DMS79 (cell line): Measurements from ENCODE around the gene SRSF9.
"Not testable (repeated sequence)": the region's sequence is repeated elsewhere in the genome, so short reads cannot be mapped to it uniquely, and the experiment has no call there.

Source experiments
- DNase-seq: peaks from one replicate; lab custom pipeline; 2025; lab: John Stamatoyannopoulos, UW

The SRSF9 gene

DNA sequence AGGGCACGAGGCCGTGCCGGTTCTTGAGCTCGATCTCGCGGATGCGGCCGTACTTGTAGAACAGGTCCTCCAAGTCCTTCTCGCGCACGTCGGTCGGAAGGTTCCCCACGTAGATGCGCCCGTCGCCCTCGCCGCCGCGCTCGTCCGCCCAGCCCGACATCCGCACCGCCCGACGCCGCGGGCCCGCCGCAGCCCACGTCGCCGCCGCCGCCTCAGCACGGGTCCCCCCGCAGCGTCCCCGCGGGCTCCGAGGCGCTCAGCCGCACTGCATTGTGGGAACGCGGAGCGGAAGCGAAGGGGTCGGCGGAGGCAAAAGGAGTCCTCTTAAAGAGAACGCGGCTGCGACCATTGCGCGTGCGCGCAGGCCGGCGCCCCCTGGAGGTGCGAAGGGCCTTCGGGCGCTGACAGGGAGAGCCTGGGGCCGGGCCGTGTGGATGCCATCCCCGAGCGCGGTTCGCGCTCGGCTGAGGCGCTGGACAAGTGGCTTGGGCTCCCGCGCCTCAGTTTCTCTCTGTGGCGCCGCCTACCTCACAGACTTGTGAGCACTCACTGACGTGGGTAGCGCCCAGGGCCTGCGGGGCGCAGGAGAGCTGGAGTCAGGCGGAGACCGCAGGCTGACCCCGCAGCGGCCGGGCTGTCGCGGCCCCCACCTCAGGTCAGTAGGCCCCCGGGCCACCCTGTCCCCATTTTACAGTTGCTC, at the start of gene SRSF9:
SRSF9 (minus strand) TSS at position 299 of the 700 bp plus-strand sequence; CDS start at position 160, 139 bp downstream.
- peak; percentile 86 for DNase-seq

GRCh38 chr12:120519324-120519723, 49.8 kb upstream of the SRSF9 start:
- DNase-seq, result not testable (repeated sequence)

DNA sequence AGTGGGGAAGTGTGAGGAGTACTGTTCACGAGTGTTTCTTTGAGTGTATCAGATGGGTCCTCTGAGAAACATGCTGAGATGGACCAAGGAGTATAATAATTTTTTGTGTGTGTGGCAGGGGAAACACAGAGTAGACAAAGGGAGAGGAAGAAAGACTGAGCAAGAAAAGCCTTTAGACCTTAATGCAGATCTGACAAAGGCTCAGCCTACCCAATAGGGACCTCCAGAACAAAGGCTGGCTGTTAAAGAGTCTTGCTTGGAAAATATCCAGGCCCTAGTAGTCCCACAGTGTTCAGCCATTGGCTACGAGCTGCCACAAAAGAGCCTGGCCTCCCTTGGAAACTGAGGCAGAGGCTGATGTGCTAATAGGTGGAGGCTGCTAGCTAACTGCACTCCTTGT, 45.9 kb upstream of the SRSF9 start:
- no peak for DNase-seq

DNA sequence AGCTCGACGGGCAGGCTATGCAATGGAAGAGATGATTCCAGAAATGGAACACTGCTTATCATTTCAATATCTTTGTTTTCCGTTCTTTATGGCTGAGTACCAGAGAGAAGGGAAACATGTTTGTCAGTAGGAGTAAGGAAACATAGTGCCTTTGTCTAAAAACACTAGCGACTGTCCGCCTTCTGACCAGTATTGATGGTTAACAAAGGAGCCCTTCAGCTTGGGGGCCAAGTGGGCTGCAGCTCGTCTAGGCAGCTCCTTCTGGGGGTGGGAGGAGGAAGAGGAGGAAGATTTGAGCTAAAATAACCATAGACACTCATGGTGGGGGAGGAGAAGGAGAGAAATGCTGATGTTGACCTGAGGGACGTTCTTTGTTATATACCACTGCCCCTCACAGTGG, 44.5 kb upstream of the SRSF9 start:
- no peak for DNase-seq

- no peak for DNase-seq
These were observed 39.0 kb upstream of the SRSF9 start for GRCh38 chr12:120508537-120508936.

DNA sequence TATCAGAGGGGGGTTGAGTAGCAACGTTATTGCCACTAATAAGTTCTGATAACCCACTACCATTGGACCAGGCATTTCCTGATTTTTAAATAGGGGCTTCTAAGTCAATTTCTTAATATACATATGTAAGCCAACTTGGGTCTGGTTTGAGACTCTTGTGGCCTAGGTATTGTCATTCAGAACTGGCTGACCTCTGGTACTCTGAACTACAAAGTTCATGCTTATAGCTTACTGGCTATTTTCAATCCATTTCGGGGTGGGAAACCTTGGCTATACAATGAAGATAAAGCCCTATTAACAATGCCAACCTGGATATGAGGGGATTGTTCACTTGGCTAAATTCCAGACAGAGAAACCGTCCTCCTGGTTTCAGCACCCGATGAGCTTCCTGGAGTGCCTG, 35.0 kb upstream of the SRSF9 start:
- DNase-seq, result no peak

DNA sequence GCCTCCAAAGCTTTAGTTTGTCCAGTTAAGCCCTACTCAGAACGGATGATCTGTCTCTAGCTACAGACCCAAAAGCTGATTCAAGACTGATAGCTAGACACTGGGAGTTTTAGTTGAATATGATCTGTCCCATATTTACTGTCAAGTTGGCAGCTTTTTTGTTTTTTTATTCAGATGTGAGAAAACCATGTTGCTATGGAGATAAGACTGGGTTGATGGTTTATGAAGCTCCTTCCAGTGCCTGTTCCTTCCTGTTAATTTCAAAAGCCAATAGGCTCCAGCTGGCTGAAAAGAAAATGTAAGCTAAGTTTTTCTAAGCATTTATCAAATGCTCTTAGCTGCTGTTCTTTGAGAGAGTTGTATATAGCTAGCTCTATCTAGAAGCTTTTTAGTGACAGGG, 31.0 kb upstream of the SRSF9 start:
- no peak for DNase-seq

- DNase-seq, result no peak
These were observed 29.4 kb upstream of the SRSF9 start for GRCh38 chr12:120498870-120499515.

DNA sequence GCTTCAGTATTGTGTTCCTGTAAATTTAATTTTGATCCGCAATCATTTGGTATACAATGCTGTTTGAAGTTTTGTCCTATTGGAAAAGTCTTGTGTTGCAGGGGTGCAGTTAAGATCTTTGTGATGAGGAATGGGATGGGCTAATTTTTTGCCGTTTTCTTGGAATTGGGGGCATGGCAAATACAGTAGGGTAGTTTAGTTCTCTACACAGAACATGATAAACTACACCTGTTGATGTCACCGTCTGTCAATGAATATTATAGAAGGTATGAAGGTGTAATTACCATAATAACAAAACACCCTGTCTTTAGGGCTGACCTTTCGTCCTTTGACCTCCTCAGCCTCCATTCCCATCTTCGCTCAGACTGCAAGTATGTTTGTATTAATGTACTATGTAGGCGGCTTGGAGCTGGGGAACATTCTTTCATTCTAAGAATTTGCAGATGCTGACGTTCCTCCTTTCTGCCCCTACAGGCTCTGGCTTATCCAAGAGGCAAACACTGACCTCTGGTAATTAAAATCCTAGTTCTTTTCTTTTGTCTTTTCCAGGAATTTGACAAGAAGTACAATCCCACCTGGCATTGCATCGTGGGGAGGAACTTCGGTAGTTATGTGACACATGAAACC, 28.1 kb upstream of the SRSF9 start:
- DNase-seq, result no peak

GRCh38 chr12:120496413-120497340, 27.1 kb upstream of the SRSF9 start:
- no peak for DNase-seq

DNA sequence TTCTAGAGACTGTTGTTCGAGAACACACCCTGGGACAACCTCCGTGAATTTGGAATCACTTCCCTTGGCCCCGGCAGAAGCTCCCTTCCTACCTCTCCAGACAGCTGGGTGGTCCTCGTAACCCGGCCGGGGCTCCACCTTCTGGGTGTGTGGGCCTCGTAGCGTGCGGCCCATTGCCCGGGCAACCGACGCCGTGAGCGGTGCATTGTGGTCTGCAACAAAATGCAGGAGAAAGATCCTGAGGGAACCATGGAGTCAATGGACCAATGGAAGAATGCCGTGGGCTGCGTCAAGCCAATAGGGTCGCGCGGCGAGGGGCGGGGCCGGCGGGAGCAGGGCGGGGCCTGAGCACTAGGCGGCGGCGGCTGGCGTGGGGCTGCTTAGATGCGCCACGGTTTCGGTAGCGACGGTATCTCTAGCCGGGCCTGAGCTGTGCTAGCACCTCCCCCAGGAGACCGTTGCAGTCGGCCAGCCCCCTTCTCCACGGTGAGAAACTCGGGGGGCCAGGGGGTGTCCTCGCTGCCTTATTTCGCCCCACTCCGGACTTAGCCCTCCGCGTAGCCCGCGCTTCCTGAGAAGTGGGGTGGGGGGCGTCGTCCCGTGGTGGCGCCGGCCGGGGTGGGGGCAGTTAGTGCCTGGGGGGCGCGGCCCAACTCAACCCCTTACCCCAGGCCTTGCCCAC, 26.3 kb upstream of the SRSF9 start, which contains the start of gene DYNLL1:
DYNLL1 (plus strand) TSS at position 383 of the 682 bp plus-strand sequence. CDS start 309 bp downstream, outside the sequence.
- DNase-seq, result peak; percentile 90

DNA sequence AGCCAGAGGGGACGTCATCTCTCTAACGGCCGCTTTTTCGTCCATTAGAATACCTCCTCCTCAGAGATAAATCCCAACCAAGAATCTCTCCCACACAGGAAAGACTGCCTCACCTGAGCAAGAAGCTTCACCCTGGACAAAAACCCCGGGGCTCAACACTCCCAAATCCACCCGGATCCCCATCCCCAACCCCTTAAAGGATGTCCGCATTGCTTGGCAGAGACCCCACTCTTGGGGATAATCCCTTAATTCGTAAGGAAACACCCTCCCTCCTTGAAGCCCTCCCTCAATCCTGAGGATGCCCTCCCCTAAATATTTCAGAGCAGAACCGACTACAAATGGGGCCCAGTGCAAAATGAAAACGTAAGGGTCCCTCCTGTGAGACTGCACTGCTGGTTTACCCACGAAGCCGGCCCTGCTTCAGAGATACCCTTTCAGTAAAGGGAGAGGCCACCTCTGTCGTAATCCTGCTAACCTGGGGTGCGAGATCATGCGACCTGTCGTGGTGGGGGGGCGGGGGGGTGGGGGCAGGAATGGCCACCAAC, 25.7 kb upstream of the SRSF9 start:
- no peak for DNase-seq

- DNase-seq, result no peak
These were observed 21.4 kb upstream of the SRSF9 start for GRCh38 chr12:120490833-120491512.

GRCh38 chr12:120490325-120490724, 20.8 kb upstream of the SRSF9 start:
- no peak for DNase-seq

DNA sequence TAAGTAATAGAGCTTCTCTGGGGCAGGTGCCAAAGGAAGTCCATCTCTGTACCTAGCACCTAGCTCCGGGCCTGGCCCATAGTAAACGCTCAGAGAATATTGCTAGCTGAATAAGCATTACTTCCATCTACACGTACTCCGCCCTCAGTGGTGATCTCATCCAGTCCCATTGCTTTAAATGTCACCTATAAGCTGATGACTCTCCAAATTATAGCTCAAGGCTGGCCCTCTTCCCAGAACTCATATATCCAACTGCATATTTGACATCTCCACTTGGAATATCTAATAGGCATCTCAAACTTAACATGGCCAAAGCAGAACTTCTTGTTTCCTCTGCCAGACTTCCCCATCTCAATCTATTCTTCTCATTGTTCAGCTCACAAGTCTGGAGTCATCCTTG, 19.5 kb upstream of the SRSF9 start:
- no peak for DNase-seq

DNA sequence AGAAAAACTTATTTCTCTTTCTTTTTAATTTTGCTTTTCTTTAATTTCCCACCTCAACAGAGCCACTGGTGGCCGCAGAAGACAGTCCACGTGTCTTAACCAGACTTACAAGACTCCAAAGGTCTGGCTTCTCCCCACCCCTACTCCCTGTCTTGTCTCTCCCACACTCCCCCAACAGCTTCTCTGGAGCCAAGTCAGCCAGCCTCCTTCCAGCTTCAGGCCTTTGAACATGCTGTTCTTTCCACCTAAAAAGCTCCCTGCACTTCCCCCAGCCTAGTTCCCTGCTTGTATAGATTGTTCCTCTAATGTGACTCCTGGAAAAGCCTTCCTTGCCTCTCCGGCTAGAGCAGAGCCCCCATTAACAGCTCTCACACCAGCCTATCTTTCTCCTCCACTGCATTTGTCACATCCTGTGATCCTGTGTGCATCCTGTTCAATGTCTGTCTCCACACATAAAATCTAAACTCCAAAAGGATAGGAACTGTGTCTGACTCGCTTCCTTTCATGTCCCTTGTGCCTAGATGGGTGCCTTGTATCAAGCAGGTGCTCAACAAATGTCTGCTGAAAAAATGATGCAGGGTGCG, 18.6 kb upstream of the SRSF9 start:
- no peak for DNase-seq

DNA sequence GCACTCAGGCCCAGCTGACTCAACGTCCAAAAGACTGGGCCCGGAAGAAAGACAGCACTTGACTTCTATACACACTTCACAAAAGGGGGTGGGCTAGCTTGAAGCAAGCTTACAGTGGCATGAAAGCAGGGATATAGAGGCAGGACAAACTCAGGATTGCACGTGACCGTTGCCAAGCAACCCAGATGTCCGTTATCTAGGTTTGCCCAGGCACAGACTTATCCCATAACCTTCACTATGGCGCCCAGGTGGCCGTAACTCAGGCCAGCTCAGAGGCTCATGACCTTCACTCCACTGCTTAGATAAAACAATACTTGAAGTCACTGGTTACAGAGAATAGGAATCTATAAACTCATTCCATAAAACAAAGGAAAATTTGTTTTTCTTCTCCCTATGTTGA, 18.0 kb upstream of the SRSF9 start:
- not testable (repeated sequence) for DNase-seq

DNA sequence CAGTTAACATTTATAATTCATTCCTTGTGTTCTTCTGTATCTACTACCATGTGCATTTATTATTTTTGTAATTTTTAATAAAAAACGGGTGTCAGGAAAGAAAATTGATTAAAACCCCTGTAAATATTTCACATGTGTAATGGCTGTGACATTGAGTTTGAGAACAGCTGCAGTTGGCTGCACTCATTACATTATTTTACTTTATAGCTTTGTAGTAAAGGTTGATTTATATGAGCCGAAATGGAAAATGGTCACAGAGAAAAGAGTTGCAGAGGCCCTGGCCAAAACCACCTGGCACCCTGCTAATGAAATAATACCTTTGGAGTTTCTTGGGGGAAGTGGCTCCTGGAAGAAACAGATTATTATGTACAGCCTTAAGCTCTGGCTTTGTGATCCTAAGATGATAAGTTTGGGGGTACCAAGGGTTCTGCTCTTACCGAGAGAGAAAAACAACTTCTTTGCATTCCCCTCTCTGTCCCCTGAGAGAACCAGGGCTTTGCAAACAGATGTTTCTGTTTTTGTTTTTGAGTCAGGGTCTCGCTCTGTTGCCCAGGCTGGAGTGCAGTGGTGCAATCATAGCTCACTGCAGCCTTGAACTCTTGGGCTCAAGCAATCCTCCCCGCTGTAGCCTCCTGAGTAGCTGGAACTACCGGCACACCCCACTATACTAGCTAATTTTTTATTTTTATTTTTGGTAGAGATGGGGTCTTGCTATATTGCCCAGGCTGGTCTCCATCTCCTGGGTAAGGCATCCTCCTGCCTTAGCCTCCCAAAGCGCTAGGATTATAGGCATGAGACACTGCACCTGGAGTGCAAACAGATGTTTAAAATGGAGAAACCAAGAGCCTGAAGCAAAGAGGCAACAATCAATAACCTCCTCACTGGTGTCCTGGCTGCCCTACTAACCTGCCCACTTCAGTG, 16.7 kb upstream of the SRSF9 start:
- no peak for DNase-seq

GRCh38 chr12:120483621-120484020, 14.1 kb upstream of the SRSF9 start:
- DNase-seq, result no peak
